Endothelial cell of umbilical vein (primary cell): ENCODE measurements around the gene HPCAL4. TPM values are rescaled to one million over a fixed set of nuclear protein-coding genes. Genes with fewer than 3 reads are reported as not detected.

Experiments used
- BruUV-seq: library from RNA; stranded (reverse); fragments of 400-500 nt; replicated peaks from 2 replicates; lab custom pipeline; 2021; lab: Mats Ljungman, UMichigan
- CTCF ChIA-PET: fragments of 300-600, 350-600 bp; sonication (Branson Sonifier 250); formaldehyde crosslinking; loops from one replicate; lab custom pipeline; 2021; ENCODE audit warnings: antibody characterized with exemption, inconsistent platforms; lab: Charles Lee
- POLR2A ChIA-PET: fragments of 300-600, 350-600 bp; sonication (Branson Sonifier 250); formaldehyde crosslinking; loops from one replicate; lab custom pipeline; 2021; ENCODE audit warnings: antibody characterized with exemption, inconsistent platforms; lab: Charles Lee
- DNase-seq: peaks from one replicate; pipeline ENCODE4 v3.0.0-alpha.2; 2011; ENCODE audit warnings: low read depth, low spot score
- FAIRE-seq: peaks from 2 replicates; lab custom pipeline; 2011; peaks lifted over from hg19 to GRCh38; lab: Jason Lieb, UNC
- H2AFZ ChIP-seq: 2 replicates; pipeline ENCODE4 v1.6.0; 2012; ENCODE audit warnings: low read depth, low read length, control low read depth, inconsistent platforms
- H3K27ac ChIP-seq: 2 replicates; pipeline ENCODE4 v1.5.1; 2011; ENCODE audit warnings: low read depth, mild to moderate bottlenecking, control low read depth, low read length, moderate library complexity; ENCODE audit not compliant: insufficient read depth
- H3K27me3 ChIP-seq, 2 experiments: 2 replicates each; pipeline versions ENCODE4 v1.6.0 to v1.6.1; 2011; ENCODE audit warnings: low read length in 2 of 2, mixed read lengths in 1 of 2; ENCODE audit not compliant: control insufficient read depth in 2 of 2, insufficient read depth in 2 of 2
- H3K36me3 ChIP-seq, 2 experiments: 2 replicates in 1 of 2; 3 replicates in 1 of 2; pipeline ENCODE4 v1.5.1; 2011; ENCODE audit warnings: low read length in 2 of 2, mild to moderate bottlenecking in 1 of 2, moderate library complexity in 1 of 2; ENCODE audit not compliant: control insufficient read depth in 2 of 2, insufficient read depth in 2 of 2; ENCODE audit errors: extremely low read depth in 1 of 2
- H3K4me1 ChIP-seq: 3 replicates; pipeline ENCODE4 v1.5.1; 2011; ENCODE audit warnings: mild to moderate bottlenecking, low read length; ENCODE audit not compliant: control insufficient read depth, insufficient read depth; ENCODE audit errors: extremely low read depth
- H3K4me2 ChIP-seq: 2 replicates; pipeline ENCODE4 v1.6.1; 2011; ENCODE audit warnings: low read length, control low read depth, mixed read lengths; ENCODE audit not compliant: insufficient read depth
- H3K4me3 ChIP-seq, 3 experiments: fragments of 200-600 bp in 1 of 3; sonication (generic), shearing (Covaris generic) in 1 of 3; replicated peaks in 1 of 3; 2 replicates each; pipeline ENCODE4 v1.5.1; 2011 to 2016; ENCODE audit warnings: control low read depth in 3 of 3, low read length in 3 of 3, mild to moderate bottlenecking in 2 of 3, inconsistent platforms in 1 of 3, low read depth in 1 of 3, moderate library complexity in 1 of 3; ENCODE audit not compliant: insufficient read depth in 1 of 3
- H3K79me2 ChIP-seq: 2 replicates; pipeline ENCODE4 v1.6.0; 2012; ENCODE audit warnings: low read length, inconsistent platforms; ENCODE audit not compliant: control insufficient read depth, insufficient read depth
- H3K9ac ChIP-seq: replicated peaks from 2 replicates; pipeline ENCODE3; 2011; ENCODE audit warnings: low read length, control low read depth; ENCODE audit not compliant: insufficient read depth; ENCODE audit errors: extremely low read depth
- H3K9me1 ChIP-seq: replicated peaks from 3 replicates; pipeline ENCODE4 v1.6.0; 2011; ENCODE audit warnings: mild to moderate bottlenecking, low read length; ENCODE audit not compliant: control insufficient read depth, insufficient read depth; ENCODE audit errors: extremely low read depth
- H3K9me3 ChIP-seq: replicated peaks from 2 replicates; pipeline ENCODE4 v1.5.1; 2012; ENCODE audit warnings: low read length, inconsistent platforms; ENCODE audit not compliant: control insufficient read depth, insufficient read depth
- H4K20me1 ChIP-seq: replicated peaks from 2 replicates; pipeline ENCODE3; 2011; ENCODE audit warnings: mild to moderate bottlenecking, low read length; ENCODE audit not compliant: control insufficient read depth, insufficient read depth; ENCODE audit errors: extremely low read depth
- CTCF ChIP-seq, 2 donors: IDR thresholded peaks; 1 replicate in 1 of 2; 2 replicates in 1 of 2; pipeline ENCODE4 v1.5.1; 2011; ENCODE audit warnings: low read length in 2 of 2, mild to moderate bottlenecking in 2 of 2, moderate library complexity in 2 of 2, control low read depth in 1 of 2, inconsistent platforms in 1 of 2, low read depth in 1 of 2; ENCODE audit not compliant: insufficient read depth in 1 of 2; ENCODE audit errors: extremely low read depth in 1 of 2
- EZH2 ChIP-seq: IDR thresholded peaks from 2 replicates; pipeline ENCODE4 v1.6.1; 2012; ENCODE audit warnings: borderline replicate concordance, low read depth, mild to moderate bottlenecking, moderate library complexity, low read length, inconsistent platforms; ENCODE audit not compliant: severe bottlenecking
- FOS ChIP-seq: IDR thresholded peaks from 2 replicates; pipeline ENCODE4 v1.6.1; 2011; ENCODE audit warnings: mild to moderate bottlenecking, low read length, moderate library complexity, borderline replicate concordance; ENCODE audit not compliant: insufficient read depth
- GATA2 ChIP-seq: IDR thresholded peaks from 2 replicates; pipeline ENCODE4 v1.7.0; 2011; ENCODE audit warnings: low read depth, mild to moderate bottlenecking, moderate library complexity, mixed read lengths, low read length; ENCODE audit not compliant: insufficient read length, insufficient read depth
- JUN ChIP-seq: IDR thresholded peaks from 2 replicates; pipeline ENCODE4 v1.6.1; 2011; ENCODE audit warnings: borderline replicate concordance, low read depth; ENCODE audit not compliant: insufficient read length, insufficient read depth
- MAX ChIP-seq: IDR thresholded peaks from 2 replicates; pipeline ENCODE4 v1.6.1; 2011; ENCODE audit not compliant: insufficient read depth, insufficient read length
- MYC ChIP-seq: IDR thresholded peaks from one replicate; pipeline ENCODE4 v1.6.1; 2011; ENCODE audit warnings: mild to moderate bottlenecking, low read depth, low read length
- POLR2A ChIP-seq: IDR thresholded peaks from 2 replicates; pipeline ENCODE4 v1.6.1; 2012; ENCODE audit warnings: low read depth, mild to moderate bottlenecking, control low read depth, low read length
- POLR2AphosphoS5 ChIP-seq: IDR thresholded peaks from 2 replicates; pipeline ENCODE4 v1.6.1; 2012; ENCODE audit warnings: low read depth, mild to moderate bottlenecking, control low read depth, low read length, moderate library complexity; ENCODE audit not compliant: insufficient read depth
- dilution Hi-C: fragments of 300-500 bp; cut with MboI; formaldehyde crosslinking; loops from one replicate; pipeline ENCODE4 v1.15.0; 2019; ENCODE audit warnings: low sequenced_read_pairs; ENCODE audit not compliant: extremely low pct_ligation_motif_present
- intact Hi-C: fragments of 100-400 bp; cut with micrococcal nuclease; formaldehyde crosslinking; loops from one replicate; pipeline ENCODE4 v1.10.0; 2022
- polyA plus RNA-seq, 4 experiments: library from polyadenylated mRNA; depleted of rRNA in 3 of 4; stranded (reverse) in 3 of 4; unstranded in 1 of 4; fragments of >200 nt; gene quantifications; 2 replicates each; pipeline versions ENCODE4 v1.2.1 to v1.2.3, GENCODE V29; 2011 to 2012; ENCODE audit warnings: missing spikeins in 1 of 4
- total RNA-seq: library from RNA; stranded (reverse); gene quantifications from 2 replicates; pipeline ENCODE4 v1.2.3, GENCODE V29; 2021

Gene HPCAL4
- total and polyA plus RNA-seq, 2 donors (not counting 3 experiments of a cell fraction or from before 2014, with no cell fraction given), result not detected

GRCh38 chr1:39700348-39700747, 9.1 kb upstream of the HPCAL4 start:
- DNase-seq (no peak), FAIRE-seq (no peak)
- Histone ChIP-seq H2AFZ (no peak overlapping the region), H3K9ac (no peak overlapping the region), H3K9me3 (no peaks in the 10 kb centered on the region), H4K20me1 (no peaks in the 10 kb centered on the region), H3K27ac (no peak overlapping the region), H3K4me3 (no peak overlapping the region), H3K79me2 (no peaks in the 10 kb centered on the region), H3K4me1 (no peaks in the 10 kb centered on the region), H3K4me2 (no peak overlapping the region), H3K27me3 (peaks cover 29 to 33% of the 10 kb centered on the region in 2 experiments), H3K36me3 (no peaks in the 10 kb centered on the region), H3K9me1 (no peaks in the 10 kb centered on the region)
- dilution Hi-C loops, result no loop called here
- BruUV-seq, result no TSS peak
- intact Hi-C loops, result no loop called here
- POLR2A ChIA-PET, result no interaction called here
- TF ChIP-seq FOS (no peak), MAX (no peak), MYC (no peak), POLR2AphosphoS5 (no peak)
- CTCF ChIA-PET, result interaction anchor here (0.7 to 1.5 kb wide), 5 partner anchors 9 to 94 kb away, joined by 3 to 7 read pairs (median 4); partner anchors contain the start of genes HPCAL4 and NT5C1A

DNA sequence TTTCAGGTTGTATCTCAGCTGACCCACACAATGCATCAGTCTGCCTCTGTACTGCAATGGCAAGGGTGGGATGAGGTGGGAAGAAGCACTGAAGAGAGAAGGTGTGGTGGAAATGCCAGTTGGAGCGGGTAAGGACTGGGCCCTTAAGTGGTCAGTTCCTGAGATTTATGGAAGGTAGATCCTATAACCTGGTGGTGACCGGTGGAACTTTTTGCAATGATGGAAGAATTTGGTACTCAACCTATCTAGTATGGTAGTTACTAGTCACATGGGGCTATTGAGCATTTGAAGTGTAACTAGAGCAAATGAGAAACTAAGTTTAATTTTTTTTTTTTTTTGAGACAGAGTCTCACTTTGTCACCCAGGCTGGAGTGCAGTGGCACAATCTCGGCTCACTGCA, 8.2 kb upstream of the HPCAL4 start:
- no peak for DNase-seq
- BruUV-seq, result no TSS peak
- no peaks in the 10 kb centered on the region for H3K9me1 ChIP-seq
- no peak overlapping the region for H3K4me2 ChIP-seq
- no peaks in the 10 kb centered on the region for H3K36me3 ChIP-seq
- no peak overlapping the region for H3K4me3 ChIP-seq
- H3K9me3 ChIP-seq, result no peaks in the 10 kb centered on the region
- intact Hi-C loops, result no loop called here
- no peak overlapping the region for H2AFZ ChIP-seq
- CTCF ChIA-PET, result interaction anchor here (1.0 to 1.5 kb wide), 4 partner anchors 8 to 93 kb away, joined by 3 to 7 read pairs (median 4); partner anchors contain the start of gene HPCAL4
- H3K27ac ChIP-seq, result no peak overlapping the region
- no peaks in the 10 kb centered on the region for H3K4me1 ChIP-seq
- H4K20me1 ChIP-seq, result no peaks in the 10 kb centered on the region
- H3K27me3 ChIP-seq, result peaks cover 34 to 37% of the 10 kb centered on the region in 2 experiments
- TF ChIP-seq FOS (no peak), MYC (no peak), JUN (no peak), CTCF (IDR thresholded peaks at IDR 0.05; ENCODE audit: extremely low read depth in 1 of 2, insufficient read depth in 1 of 2, low read depth in 1 of 2, low read length in 2 of 2) (no peak), MAX (no peak), POLR2AphosphoS5 (no peak), GATA2 (no peak), EZH2 (no peak), POLR2A (no peak)
- no peak overlapping the region for H3K9ac ChIP-seq
- no peak for FAIRE-seq
- no peaks in the 10 kb centered on the region for H3K79me2 ChIP-seq
- dilution Hi-C loops, result no loop called here
- POLR2A ChIA-PET, result no interaction called here
